ENCODE measurements around the gene LSM14B.

GRCh38 chr20:62155428-62156253 is 33.4 kb downstream of the LSM14B start:
- TF ChIP-seq POLR2A (IDR thresholded peaks at IDR 0.05) (no peak), CTCF (IDR thresholded peaks at IDR 0.05) (no peak), POLR2AphosphoS5 (IDR thresholded peaks at IDR 0.05) (no peak)

Measured in prostate gland (tissue), 2 donors.